Mucosa of descending colon (tissue), 3 donors: ENCODE data around the gene HAUS8. TPM values are rescaled to one million over a fixed set of nuclear protein-coding genes. Genes with fewer than 3 reads are reported as not detected.
A peak's percentile ranks its signal among the peaks of the same experiment; 100 is the strongest.

Experiments used
- ATAC-seq: fragments of 200-7000 bp; cut with Tn5 transposase; one replicate; pipeline ENCODE4 v1.9.1; 2020; ENCODE audit warnings: mild to moderate bottlenecking, moderate library complexity
- DNase-seq, 3 donors: peaks; one replicate each; pipeline ENCODE4 v3.0.0-alpha.2; 2020
- H3K36me3 ChIP-seq: fragments of 200-600 bp; one replicate; pipeline ENCODE4 v1.8.0; 2021; ENCODE audit warnings: low read depth, mild to moderate bottlenecking
- H3K4me1 ChIP-seq: fragments of 200-600 bp; one replicate; pipeline ENCODE4 v1.8.0; 2021; ENCODE audit warnings: low read depth, mild to moderate bottlenecking
- H3K4me3 ChIP-seq: fragments of 200-600 bp; one replicate; pipeline ENCODE4 v1.8.0; 2021; ENCODE audit warnings: mild to moderate bottlenecking
- H3K9me3 ChIP-seq: fragments of 200-600 bp; one replicate; pipeline ENCODE4 v1.8.0; 2021; ENCODE audit warnings: mild to moderate bottlenecking
- intact Hi-C, 2 donors: fragments of 100-400 bp; cut with DNase I in 1 of 2; cut with micrococcal nuclease in 1 of 2; formaldehyde crosslinking; loops; one replicate each; pipeline versions ENCODE4 v1.11.0 to v1.11.1; 2022; cut with DNase I, micrococcal nuclease
- total RNA-seq, 3 donors: library from RNA; stranded (reverse); fragmentation: NEBNext Ultra II Directional in 2 of 3; extraction: Animal tissue kit (Norgen Biotek cat#: 25700) in 2 of 3; gene quantifications; one replicate each; pipeline versions ENCODE4 v1.2.1 to v1.2.4, GENCODE V29; 2021 to 2023
- TF ChIP-seq, protein P1 (sequence below): fragments of 200-600 bp; IDR thresholded peaks from one replicate; pipeline ENCODE4 v1.8.0; 2022; ENCODE audit warnings: antibody characterized with exemption, mild to moderate bottlenecking
- donor health status: DM: no; HTN: no; CAD: no; lungs with moderate emphysema.
- donor health status: DM: no; HTN: no; CAD: no.
- donor health status: DM: no; HTN: yes; CAD: no.

HAUS8 gene
- total RNA-seq, 3 donors from 2014 or later, result 12.2 to 16.6 (median 13.6) TPM

- Histone ChIP-seq H3K9me3 (no peaks in the 10 kb centered on the region), H3K4me1 (peaks cover 5% of the 10 kb centered on the region), H3K36me3 (no peaks in the 10 kb centered on the region), H3K4me3 (no peak overlapping the region)
- peak; percentile 70 for ATAC-seq
- intact Hi-C loops, result no loop called here
- TF ChIP-seq, protein P1, sequence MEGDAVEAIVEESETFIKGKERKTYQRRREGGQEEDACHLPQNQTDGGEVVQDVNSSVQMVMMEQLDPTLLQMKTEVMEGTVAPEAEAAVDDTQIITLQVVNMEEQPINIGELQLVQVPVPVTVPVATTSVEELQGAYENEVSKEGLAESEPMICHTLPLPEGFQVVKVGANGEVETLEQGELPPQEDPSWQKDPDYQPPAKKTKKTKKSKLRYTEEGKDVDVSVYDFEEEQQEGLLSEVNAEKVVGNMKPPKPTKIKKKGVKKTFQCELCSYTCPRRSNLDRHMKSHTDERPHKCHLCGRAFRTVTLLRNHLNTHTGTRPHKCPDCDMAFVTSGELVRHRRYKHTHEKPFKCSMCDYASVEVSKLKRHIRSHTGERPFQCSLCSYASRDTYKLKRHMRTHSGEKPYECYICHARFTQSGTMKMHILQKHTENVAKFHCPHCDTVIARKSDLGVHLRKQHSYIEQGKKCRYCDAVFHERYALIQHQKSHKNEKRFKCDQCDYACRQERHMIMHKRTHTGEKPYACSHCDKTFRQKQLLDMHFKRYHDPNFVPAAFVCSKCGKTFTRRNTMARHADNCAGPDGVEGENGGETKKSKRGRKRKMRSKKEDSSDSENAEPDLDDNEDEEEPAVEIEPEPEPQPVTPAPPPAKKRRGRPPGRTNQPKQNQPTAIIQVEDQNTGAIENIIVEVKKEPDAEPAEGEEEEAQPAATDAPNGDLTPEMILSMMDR, result no peak
- DNase-seq, result peak; percentile 47 to 84 (median 55)
These were observed 16.6 kb upstream of the HAUS8 start for GRCh38 chr19:17091758-17092333.

GRCh38 chr19:17090583-17090982, 15.3 kb upstream of the HAUS8 start:
- DNase-seq (no peak), ATAC-seq (peak; percentile 42)
- intact Hi-C loops, result no loop called here
- H3K4me1 ChIP-seq, result peaks cover 5% of the 10 kb centered on the region
- TF ChIP-seq, protein P1, result no peak
- H3K9me3 ChIP-seq, result no peaks in the 10 kb centered on the region
- H3K36me3 ChIP-seq, result no peaks in the 10 kb centered on the region
- no peak overlapping the region for H3K4me3 ChIP-seq

DNA sequence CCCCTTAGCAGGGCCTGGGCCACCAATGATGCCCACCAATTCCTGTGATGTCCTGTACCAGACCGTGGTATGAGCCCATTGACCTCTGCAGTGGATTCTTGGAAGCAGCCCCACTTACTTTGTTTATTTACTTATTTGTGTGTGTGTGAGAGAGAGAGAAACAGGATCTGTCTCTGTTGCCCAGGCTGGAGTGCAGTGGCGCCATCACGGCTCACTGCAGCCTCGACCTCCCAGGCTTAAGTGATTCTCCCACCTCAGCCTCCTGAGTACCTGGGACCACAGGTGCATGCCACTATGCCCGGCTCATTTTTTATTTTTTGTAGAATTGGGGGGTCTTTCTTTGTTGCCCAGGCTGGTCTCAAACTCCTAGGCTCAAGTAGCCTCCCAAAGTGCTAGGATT, 13.3 kb upstream of the HAUS8 start:
- H3K4me1 ChIP-seq, result peaks cover 5% of the 10 kb centered on the region
- ATAC-seq (no peak), DNase-seq (no peak)
- H3K4me3 ChIP-seq, result no peak overlapping the region
- TF ChIP-seq, protein P1, result no peak
- H3K36me3 ChIP-seq, result no peaks in the 10 kb centered on the region
- intact Hi-C loops, result no loop called here
- no peaks in the 10 kb centered on the region for H3K9me3 ChIP-seq

DNA sequence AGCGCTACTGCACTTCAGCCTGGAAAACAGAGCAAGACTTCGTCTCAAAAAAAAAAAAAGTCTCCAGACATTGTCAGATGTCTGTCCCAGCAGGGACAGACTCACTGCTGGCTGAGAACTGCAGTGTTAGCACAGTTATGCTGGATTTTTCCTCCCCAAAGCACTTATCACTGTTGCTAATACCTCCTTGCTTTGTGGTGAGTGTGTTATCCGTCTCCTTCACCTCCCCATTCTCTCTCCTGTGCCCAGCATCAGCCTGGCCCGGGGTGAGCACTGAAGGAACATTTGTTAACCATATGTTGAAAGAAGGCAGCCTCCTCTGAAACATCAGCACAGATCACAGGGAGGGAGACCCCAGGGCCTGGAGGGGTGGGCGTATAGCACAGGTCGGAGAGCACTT, 11.6 kb upstream of the HAUS8 start:
- DNase-seq, result no peak
- TF ChIP-seq, protein P1, result no peak
- Histone ChIP-seq H3K9me3 (no peaks in the 10 kb centered on the region), H3K4me1 (peaks cover 5% of the 10 kb centered on the region), H3K4me3 (no peak overlapping the region), H3K36me3 (no peaks in the 10 kb centered on the region)
- intact Hi-C loops, result no loop called here
- ATAC-seq, result no peak

DNA sequence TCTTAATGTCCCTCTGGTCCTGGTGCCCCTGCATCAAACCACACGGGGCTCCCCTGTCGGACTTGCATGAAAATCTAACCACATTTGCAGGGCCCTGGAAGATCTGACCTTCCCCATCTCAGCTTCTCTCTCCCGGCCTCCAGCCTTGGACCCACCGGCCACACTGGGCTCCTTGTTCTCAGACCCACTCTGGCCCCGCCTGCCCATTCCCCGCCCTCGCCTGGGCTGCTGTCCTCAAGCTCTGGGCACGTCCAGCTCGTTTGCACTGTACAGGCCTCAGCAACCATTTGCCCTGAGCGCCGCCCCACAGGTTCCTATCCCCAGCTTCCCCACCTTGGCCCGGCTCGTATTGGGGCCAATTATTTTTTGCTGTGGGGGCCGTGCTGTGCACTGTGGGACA, 10.9 kb upstream of the HAUS8 start:
- H3K4me1 ChIP-seq, result peaks cover 8% of the 10 kb centered on the region
- TF ChIP-seq, protein P1, result no peak
- no peak overlapping the region for H3K4me3 ChIP-seq
- DNase-seq (no peak), ATAC-seq (no peak)
- no peaks in the 10 kb centered on the region for H3K9me3 ChIP-seq
- intact Hi-C loops, result no loop called here
- no peaks in the 10 kb centered on the region for H3K36me3 ChIP-seq
